Stimulated activated naive CD8-positive, alpha-beta T cell treated with anti-CD3 and anti-CD28 coated beads, Interleukin-15, Interleukin-2, amounts not matched to agents 100 U/mL and 50 U/mL, for 24 hours (primary cell): ENCODE data around the gene POP4.
"Not testable (repeated sequence)": the region's sequence is repeated elsewhere in the genome, so short reads cannot be mapped to it uniquely, and the experiment has no call there.

Experiments
- ATAC-seq: fragments of 150-1000 bp; cut with Tn5 transposase; one replicate; pipeline ENCODE4 v1.10.0; 2021
- DNase-seq: peaks from one replicate; pipeline ENCODE4 v3.0.0; 2021

Gene POP4

GRCh38 chr19:29610574-29611271 lies 4.6 kb downstream of the POP4 start:
- peak; percentile 89 for DNase-seq
- ATAC-seq: peak; percentile 86

GRCh38 chr19:29612121-29612520 lies 6.0 kb downstream of the POP4 start:
- ATAC-seq (no peak), DNase-seq (no peak)

- ATAC-seq (no peak), DNase-seq (no peak)
Measured at GRCh38 chr19:29612801-29613595, 6.9 kb downstream of the POP4 start.

GRCh38 chr19:29614046-29614445 lies 8.0 kb downstream of the POP4 start:
- DNase-seq: no peak
- no peak for ATAC-seq

GRCh38 chr19:29614780-29615179 lies 8.7 kb downstream of the POP4 start:
- ATAC-seq: no peak
- DNase-seq: no peak

- DNase-seq: no peak
- no peak for ATAC-seq
Measured at GRCh38 chr19:29615891-29616425, 9.9 kb downstream of the POP4 start.

- no peak for ATAC-seq
- no peak for DNase-seq
Measured at GRCh38 chr19:29616541-29616940, 10.5 kb downstream of the POP4 start.

GRCh38 chr19:29617366-29618266 lies 11.5 kb downstream of the POP4 start:
- ATAC-seq (no peak), DNase-seq (no peak)

GRCh38 chr19:29618434-29618833 lies 12.4 kb downstream of the POP4 start:
- no peak for DNase-seq
- ATAC-seq: no peak

- no peak for DNase-seq
- no peak for ATAC-seq
Measured at GRCh38 chr19:29618871-29619270, 12.8 kb downstream of the POP4 start.

GRCh38 chr19:29620931-29621351 lies 14.9 kb downstream of the POP4 start:
- peak; percentile 84 for DNase-seq
- ATAC-seq: peak; percentile 73

GRCh38 chr19:29622166-29623070 lies 16.3 kb downstream of the POP4 start:
- ATAC-seq (peak; percentile 17), DNase-seq (peak; percentile 54)

GRCh38 chr19:29623726-29624488 lies 17.8 kb downstream of the POP4 start:
- peak; percentile 89 for ATAC-seq
- peak; percentile 80 for DNase-seq

- DNase-seq (no peak), ATAC-seq (no peak)
Measured at GRCh38 chr19:29624489-29625185, 18.6 kb downstream of the POP4 start.

GRCh38 chr19:29625186-29625651 lies 19.1 kb downstream of the POP4 start:
- DNase-seq (no peak), ATAC-seq (no peak)

GRCh38 chr19:29626386-29626785 lies 20.3 kb downstream of the POP4 start:
- DNase-seq (no peak), ATAC-seq (no peak)

GRCh38 chr19:29626832-29627231 lies 20.7 kb downstream of the POP4 start:
- not testable (repeated sequence) for DNase-seq, ATAC-seq

- no peak for ATAC-seq
- DNase-seq: no peak
Measured at GRCh38 chr19:29628661-29629385, 22.7 kb downstream of the POP4 start.
